GM12878 (cell line): ENCODE results near the gene MAP4K2.

Source experiments
- FOXM1 ChIP-seq: IDR thresholded peaks from 2 replicates; pipeline ENCODE4 v1.6.1; 2012; ENCODE audit warnings: low read depth, mild to moderate bottlenecking, inconsistent platforms, low read length, moderate library complexity
- POLR2A ChIP-seq: IDR thresholded peaks from 2 replicates; pipeline ENCODE4 v1.6.1; 2011; ENCODE audit warnings: low read depth, mild to moderate bottlenecking, low read length
- POU2F2 ChIP-seq: IDR thresholded peaks from 3 replicates; pipeline ENCODE4 v1.6.1; 2011; ENCODE audit warnings: low read depth, mild to moderate bottlenecking, low read length, borderline replicate concordance
- TF ChIP-seq, protein P1 (sequence below), 3 experiments: IDR thresholded peaks in 2 of 3; conservative IDR thresholded peaks in 1 of 3; 2 replicates each; pipeline ENCODE4 v1.5.1; 2011; ENCODE audit warnings: low read depth in 3 of 3, low read length in 3 of 3, mild to moderate bottlenecking in 3 of 3, control low read depth in 2 of 3, moderate library complexity in 2 of 3, inconsistent platforms in 1 of 3, mixed read lengths in 1 of 3; ENCODE audit not compliant: control insufficient read depth in 2 of 3, insufficient read depth in 1 of 3; ENCODE audit errors: extremely low read depth in 1 of 3
- TF ChIP-seq, protein P2 (sequence below): fragments of 450-650 bp; formaldehyde crosslinking; IDR thresholded peaks from 2 replicates; pipeline ENCODE4 v1.4.0; 2020; ENCODE audit warnings: mild to moderate bottlenecking, moderate library complexity
- TF ChIP-seq, protein P3 (sequence below): IDR thresholded peaks from 2 replicates; pipeline ENCODE4 v1.6.1; 2012; ENCODE audit warnings: mild to moderate bottlenecking, low read depth, low read length
- TF ChIP-seq, protein P4 (sequence below): IDR thresholded peaks from 2 replicates; pipeline ENCODE4 v1.6.1; 2011; ENCODE audit warnings: borderline replicate concordance, low read depth, mild to moderate bottlenecking, moderate library complexity, mixed read lengths, low read length; ENCODE audit not compliant: insufficient read depth; ENCODE audit errors: extremely low read length

DNA sequence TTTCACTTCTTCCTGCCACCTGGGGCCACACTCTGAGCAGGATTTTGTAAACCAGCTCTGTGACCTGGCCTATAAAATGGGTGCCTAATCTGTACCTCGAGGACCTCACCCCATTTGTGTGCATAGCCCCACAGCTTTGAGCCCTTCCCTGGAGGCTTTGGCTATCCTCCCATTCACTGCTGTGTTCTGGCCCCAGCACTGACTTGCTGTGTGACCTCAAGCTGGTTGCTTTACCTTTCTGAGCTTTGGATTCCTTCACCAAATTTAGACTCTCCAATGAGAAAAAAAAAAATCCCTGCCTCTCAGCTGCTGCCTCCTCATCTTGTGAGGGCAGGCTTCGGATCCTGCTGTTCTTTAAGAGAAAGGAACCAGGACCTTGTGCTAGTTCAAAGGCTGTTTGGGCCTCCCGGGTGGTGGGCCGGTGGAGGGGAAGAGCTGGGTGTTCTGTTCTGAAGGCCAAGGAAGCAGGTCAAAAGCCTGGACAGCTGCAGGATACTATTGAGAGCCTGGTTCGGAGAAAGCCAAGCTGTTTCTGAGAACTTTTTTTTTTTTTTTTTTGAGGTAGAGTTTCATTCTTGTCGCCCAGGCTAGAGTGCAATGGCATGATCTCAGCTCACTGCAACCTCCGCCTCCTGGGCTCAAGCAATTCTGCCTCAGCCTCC, 42.1 kb downstream of the MAP4K2 start:
- no peak for TF ChIP-seq FOXM1
- no peak for TF ChIP-seq POU2F2
- TF ChIP-seq, protein P1, sequence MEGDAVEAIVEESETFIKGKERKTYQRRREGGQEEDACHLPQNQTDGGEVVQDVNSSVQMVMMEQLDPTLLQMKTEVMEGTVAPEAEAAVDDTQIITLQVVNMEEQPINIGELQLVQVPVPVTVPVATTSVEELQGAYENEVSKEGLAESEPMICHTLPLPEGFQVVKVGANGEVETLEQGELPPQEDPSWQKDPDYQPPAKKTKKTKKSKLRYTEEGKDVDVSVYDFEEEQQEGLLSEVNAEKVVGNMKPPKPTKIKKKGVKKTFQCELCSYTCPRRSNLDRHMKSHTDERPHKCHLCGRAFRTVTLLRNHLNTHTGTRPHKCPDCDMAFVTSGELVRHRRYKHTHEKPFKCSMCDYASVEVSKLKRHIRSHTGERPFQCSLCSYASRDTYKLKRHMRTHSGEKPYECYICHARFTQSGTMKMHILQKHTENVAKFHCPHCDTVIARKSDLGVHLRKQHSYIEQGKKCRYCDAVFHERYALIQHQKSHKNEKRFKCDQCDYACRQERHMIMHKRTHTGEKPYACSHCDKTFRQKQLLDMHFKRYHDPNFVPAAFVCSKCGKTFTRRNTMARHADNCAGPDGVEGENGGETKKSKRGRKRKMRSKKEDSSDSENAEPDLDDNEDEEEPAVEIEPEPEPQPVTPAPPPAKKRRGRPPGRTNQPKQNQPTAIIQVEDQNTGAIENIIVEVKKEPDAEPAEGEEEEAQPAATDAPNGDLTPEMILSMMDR (IDR thresholded peaks at IDR 0.05 in 2 of 3, conservative IDR thresholded peaks at IDR 0.05 in 1 of 3; ENCODE audit: control insufficient read depth in 2 of 3, extremely low read depth in 1 of 3, insufficient read depth in 1 of 3, low read depth in 3 of 3, low read length in 3 of 3), result no peak
- TF ChIP-seq, protein P2, sequence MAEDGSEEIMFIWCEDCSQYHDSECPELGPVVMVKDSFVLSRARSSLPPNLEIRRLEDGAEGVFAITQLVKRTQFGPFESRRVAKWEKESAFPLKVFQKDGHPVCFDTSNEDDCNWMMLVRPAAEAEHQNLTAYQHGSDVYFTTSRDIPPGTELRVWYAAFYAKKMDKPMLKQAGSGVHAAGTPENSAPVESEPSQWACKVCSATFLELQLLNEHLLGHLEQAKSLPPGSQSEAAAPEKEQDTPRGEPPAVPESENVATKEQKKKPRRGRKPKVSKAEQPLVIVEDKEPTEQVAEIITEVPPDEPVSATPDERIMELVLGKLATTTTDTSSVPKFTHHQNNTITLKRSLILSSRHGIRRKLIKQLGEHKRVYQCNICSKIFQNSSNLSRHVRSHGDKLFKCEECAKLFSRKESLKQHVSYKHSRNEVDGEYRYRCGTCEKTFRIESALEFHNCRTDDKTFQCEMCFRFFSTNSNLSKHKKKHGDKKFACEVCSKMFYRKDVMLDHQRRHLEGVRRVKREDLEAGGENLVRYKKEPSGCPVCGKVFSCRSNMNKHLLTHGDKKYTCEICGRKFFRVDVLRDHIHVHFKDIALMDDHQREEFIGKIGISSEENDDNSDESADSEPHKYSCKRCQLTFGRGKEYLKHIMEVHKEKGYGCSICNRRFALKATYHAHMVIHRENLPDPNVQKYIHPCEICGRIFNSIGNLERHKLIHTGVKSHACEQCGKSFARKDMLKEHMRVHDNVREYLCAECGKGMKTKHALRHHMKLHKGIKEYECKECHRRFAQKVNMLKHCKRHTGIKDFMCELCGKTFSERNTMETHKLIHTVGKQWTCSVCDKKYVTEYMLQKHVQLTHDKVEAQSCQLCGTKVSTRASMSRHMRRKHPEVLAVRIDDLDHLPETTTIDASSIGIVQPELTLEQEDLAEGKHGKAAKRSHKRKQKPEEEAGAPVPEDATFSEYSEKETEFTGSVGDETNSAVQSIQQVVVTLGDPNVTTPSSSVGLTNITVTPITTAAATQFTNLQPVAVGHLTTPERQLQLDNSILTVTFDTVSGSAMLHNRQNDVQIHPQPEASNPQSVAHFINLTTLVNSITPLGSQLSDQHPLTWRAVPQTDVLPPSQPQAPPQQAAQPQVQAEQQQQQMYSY (CRISPR knock-in tag), result no peak
- peak; percentile 38; the same call in 1 of the 2 replicates for TF ChIP-seq POLR2A
- TF ChIP-seq, protein P3, sequence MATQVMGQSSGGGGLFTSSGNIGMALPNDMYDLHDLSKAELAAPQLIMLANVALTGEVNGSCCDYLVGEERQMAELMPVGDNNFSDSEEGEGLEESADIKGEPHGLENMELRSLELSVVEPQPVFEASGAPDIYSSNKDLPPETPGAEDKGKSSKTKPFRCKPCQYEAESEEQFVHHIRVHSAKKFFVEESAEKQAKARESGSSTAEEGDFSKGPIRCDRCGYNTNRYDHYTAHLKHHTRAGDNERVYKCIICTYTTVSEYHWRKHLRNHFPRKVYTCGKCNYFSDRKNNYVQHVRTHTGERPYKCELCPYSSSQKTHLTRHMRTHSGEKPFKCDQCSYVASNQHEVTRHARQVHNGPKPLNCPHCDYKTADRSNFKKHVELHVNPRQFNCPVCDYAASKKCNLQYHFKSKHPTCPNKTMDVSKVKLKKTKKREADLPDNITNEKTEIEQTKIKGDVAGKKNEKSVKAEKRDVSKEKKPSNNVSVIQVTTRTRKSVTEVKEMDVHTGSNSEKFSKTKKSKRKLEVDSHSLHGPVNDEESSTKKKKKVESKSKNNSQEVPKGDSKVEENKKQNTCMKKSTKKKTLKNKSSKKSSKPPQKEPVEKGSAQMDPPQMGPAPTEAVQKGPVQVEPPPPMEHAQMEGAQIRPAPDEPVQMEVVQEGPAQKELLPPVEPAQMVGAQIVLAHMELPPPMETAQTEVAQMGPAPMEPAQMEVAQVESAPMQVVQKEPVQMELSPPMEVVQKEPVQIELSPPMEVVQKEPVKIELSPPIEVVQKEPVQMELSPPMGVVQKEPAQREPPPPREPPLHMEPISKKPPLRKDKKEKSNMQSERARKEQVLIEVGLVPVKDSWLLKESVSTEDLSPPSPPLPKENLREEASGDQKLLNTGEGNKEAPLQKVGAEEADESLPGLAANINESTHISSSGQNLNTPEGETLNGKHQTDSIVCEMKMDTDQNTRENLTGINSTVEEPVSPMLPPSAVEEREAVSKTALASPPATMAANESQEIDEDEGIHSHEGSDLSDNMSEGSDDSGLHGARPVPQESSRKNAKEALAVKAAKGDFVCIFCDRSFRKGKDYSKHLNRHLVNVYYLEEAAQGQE, result no peak
- TF ChIP-seq, protein P4, sequence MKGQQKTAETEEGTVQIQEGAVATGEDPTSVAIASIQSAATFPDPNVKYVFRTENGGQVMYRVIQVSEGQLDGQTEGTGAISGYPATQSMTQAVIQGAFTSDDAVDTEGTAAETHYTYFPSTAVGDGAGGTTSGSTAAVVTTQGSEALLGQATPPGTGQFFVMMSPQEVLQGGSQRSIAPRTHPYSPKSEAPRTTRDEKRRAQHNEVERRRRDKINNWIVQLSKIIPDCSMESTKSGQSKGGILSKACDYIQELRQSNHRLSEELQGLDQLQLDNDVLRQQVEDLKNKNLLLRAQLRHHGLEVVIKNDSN, result no peak
